ENCODE data around the gene P2RX1.

The P2RX1 gene

DNA sequence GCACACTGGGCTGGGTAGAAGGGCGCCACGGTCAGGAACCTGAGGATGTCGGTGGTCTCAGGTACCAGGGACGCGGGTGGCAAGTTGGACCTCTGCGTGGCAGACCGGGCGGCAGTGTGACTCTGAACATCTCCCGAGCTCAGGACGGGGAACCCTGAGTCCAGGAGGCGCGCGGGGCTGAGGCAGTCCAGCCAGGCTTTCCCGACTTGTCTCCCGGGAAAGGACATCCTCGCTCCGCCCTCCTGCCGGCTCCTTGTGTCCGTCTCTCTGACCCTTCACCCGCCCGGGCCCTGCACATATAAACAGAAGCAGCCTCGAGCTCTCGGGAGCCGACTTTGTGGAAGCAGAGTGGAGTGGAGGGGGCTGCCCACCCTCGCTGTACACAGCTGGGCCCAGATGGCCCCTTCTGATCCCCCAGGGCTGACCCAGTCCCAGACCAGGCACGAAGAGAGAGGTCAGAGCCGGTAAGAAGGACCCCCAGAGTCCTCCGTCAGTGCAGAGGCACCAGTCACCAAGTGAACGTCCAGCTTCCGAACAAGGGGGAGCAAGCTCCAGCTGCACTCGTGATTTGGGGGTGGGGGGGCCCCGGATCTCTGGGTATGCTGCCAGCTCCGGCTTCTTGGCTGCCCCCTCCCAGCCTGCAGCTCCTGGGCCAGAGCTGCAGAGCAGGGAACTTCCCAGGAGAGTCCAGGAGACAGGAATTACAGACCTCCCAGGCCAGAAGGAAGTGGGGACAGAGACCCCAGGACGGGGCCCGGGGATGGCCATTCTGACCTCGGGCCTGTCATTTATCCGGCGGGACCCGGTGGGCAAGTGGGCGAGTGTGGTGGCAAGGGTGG is 8.5 kb upstream of the P2RX1 start:
- no peak for DNase-seq

DNA sequence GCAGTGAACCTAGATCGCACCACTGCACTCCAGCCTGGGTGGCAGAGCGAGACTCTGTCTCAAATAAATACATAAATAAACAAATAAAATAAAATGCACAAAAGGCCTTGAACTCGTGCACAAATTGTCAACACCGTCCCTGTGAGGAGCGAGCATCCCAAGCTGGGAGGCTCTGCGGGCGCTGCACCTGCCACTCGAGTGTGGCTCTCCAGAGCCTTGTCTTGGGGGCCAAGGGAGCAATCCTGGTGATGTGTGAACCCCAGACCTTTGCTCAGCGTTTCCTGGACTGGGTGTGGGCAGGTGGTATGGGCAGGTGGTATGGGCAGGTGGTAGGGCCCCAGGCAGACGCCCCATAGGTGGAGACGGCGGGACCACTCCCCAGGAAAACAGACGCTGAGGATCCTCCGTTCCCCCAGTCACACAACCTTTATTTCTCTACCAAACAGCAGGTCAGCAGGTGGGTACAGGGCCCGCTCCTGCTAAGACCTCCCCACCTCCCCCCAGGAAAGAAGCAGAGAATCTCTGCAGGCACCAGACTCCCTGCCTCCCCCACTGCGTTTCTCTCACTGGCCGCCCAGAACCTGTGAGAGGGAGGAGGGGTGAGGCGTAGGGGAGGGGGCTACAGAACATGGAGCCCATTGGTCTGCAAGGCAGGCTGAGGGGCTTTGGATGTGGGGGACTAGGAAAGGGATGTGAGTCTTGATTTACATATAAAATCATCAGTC is 7.4 kb upstream of the P2RX1 start:
- peak in 2 of 3 experiments; percentile 19 to 32 for DNase-seq

DNA sequence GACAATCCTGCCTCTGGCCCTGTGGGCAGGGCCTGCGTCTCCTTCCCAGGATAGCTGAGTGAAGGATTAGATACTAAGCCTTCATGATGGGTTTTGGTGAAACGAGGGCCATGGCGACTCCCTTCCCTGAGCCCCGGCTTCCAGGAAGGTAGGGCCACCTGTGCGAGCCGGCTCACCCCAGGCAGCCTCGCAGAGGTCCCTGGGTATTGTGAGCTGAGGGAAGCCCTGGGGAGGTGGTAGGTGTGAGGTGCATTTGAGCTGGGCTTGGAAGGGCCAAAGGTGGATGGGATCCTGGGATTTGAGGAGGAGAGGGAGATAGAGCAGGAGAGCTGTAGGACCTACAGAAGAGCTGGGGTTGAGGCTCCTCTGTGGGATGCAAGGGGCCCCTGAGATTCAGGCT is 6.5 kb upstream of the P2RX1 start:
- no peak for DNase-seq

DNA sequence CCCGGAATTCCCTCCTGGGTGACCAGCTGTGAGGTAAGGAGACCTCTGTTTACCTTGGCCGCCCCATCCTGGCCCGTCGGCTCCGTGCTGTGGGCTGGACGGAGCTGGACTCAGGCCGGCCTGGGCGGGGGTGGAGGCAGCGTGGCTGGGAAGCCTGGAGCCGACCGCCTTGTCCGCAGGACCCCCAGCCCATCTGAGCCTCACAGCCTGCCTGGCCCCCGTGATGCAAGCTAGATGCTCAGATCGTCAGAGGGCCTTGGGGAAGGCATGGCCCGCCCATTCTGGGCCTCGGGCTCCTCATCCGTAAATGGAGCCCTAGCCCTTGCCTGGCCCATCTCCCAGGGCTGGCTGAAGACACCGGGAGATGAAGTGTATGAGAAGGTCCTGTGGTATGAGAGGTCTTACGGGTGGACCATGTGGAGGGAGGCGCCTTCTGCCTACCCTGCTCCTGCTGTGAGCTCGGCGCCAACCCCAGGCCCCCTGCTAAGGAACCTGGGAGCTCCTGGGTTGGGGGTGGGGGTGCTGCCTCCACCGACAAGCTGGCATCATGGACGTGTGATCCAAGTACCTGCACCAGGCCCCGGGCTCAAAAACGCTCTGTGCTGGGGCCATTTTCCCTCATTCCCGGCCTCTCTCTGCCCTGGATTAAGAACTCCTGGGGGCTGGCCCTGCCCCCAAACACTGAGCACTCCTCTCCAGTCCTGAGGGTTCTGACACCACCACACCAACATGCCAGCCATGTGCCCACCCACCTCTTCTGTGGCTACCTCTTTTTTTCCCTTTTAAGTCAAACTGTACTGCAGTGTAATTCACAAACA is 5.4 kb upstream of the P2RX1 start:
- DNase-seq = peak in 1 of 3 experiments; percentile 9

DNA sequence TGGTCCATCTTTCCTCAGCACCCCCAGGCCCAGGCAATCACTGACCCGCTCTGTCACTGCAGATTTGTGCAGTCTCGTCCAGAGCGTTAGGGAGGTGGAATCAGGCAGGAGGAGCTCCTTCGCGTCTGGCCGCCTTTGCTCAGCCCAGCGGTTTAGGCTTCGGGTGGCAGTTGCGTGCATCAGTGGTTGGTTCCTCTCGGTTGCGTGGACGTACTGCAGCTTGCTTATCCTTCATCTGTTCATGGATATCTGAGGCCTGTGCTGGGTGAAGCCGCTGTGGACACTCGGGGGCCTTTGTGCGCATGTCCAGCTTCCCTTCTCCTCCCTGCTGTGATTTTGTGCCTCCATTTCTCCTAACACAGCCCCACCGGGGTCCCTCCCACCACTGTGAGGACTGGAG is 4.7 kb upstream of the P2RX1 start:
- DNase-seq = peak in 1 of 3 experiments; percentile 1

DNA sequence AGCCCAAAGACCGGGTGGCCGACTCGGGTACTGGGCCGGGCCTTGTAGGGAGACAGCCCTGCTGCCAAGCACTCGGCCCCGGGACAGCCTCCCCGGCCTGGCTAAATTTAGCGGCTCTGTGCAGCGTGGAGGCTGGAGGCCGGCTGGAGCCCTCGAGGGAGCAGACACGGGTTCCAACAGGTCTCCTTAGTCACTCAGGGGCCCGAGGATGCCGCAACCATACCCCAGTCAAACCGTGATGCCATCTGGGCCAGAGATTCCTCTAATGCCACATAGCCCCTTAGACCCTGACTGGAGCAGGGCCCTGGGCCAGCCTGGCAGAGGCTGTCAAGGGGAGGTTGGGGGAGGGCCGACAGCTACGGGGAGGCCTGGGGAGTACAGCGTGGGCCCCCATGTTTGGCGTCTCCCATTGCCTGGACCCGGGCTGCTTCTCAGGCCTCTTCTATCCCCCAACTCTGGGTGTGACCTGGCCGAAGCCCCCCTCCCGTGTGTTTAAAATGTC is 2.9 kb upstream of the P2RX1 start:
- DNase-seq = no peak

DNA sequence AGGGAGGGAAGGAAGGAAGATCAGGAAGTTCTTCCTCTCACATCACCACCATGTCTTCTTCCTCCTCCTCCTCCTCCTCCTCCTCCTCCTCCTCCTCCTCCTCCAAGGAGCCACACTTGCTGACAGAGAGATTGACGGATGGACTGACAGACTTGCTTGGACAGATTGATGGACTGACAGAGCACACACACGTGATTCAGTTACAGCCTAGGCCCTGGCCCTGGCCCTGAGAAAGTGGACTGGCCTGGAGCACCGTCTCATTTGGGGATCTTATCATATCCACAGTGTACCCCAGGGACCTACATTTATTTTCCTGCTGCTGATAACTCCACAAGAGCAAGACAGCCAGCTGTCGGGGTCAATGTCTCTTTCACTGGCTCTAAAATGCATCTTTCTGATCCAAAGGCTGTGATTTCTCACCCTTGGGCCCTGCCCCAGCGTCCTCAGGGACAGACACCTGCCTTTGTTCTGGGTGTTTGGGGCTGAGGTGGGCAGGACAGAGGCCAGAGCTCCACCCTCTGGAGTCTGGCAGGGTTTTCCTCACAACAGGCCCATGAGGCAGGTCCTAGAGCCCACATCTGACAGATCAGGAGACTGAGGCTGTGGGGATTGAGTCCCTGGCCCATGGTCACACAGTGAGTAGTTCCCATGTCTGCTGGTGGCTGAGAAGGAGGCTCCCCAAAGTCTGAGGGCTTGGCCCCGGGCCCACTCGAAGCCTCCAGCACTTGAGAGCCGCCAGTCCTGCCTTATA is 2.3 kb upstream of the P2RX1 start:
- DNase-seq = no peak

DNA sequence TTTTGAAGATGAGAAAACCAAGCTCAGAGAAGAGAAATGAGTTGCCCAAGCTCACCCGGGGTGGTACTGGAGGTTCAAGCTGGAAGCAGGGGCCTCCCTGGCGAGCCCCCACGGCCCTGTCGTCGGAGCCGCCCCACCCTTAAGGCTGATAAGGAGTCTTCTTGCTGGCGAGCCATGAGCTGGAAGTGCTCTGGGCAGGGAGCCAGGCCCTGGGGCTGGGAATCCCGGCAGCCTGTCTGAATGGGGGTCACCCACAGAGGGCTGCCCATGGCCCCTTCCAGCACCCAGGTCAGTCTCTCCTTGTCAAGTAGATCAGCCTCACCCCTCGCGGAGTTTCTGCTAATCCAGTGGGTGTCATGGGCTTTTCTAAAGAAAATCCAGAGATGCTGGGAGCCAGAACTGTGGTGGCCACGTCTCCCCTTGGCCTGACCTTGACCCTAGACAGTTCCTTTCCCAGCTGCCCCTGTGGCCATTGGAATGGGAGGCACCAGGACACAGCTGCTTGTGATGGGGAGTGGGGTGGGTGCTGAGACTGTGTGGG is 1.2 kb upstream of the P2RX1 start:
- DNase-seq = peak in 1 of 3 experiments; percentile 8

DNA sequence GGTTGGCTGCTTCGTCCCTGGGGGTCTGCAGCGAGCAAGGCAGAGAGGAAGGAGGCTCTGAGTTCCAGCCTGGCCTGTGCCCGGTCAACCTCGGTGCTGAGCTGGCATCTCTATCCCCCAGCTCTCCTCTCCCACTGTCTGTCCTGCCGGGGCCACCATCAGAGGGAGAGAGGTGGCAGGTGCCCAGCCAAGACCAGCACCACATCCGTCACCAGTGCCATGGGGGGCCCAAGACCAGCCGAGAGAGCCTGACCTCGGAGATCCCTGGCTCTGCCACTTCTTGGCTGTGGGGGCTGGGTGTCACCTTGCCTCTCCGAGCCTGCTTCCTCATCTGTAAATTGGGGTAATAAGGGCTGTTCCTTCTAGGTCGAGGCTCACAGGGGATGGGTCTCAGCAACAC is 560 bp upstream of the P2RX1 start:
- no peak for DNase-seq

DNA sequence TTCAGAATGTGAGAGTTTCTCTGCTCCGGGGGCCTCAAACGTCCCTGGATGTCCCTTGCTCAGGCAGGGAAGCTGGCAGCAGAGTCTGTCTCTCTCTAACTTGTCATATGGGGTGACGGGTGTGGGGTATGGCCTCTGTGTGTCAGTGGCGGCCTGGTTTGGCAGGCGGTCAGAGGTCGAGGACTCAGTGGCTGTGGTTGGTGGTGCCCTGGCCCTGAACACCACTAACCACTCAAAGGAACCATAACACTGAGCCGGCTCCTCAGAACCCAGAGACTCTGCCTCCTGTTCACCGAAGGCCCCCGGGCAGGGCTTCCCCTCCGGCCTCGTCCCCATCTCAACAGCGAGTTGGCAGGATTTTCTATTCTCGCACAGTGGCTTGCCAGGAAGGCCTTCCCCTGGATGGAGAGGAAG is 677 bp downstream of the P2RX1 start:
- DNase-seq = no peak

DNA sequence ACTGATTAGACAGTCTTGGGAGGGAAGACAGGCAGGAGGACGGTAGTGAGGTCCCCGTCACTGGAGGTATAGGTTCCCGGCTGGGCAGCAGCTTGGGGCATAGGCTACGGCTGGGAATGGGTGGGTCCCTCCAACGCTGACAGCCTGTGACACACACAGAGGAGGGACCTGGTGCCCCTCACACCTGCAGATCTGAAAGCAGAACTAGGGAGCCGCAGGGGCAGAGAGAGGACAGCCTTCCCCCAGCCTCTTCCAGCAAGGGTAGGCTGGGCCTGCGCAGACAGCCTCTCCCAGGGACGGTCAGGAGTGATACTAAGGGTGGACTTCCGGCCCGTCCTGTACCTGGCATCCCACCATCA is 2.0 kb downstream of the P2RX1 start:
- no peak for DNase-seq

DNA sequence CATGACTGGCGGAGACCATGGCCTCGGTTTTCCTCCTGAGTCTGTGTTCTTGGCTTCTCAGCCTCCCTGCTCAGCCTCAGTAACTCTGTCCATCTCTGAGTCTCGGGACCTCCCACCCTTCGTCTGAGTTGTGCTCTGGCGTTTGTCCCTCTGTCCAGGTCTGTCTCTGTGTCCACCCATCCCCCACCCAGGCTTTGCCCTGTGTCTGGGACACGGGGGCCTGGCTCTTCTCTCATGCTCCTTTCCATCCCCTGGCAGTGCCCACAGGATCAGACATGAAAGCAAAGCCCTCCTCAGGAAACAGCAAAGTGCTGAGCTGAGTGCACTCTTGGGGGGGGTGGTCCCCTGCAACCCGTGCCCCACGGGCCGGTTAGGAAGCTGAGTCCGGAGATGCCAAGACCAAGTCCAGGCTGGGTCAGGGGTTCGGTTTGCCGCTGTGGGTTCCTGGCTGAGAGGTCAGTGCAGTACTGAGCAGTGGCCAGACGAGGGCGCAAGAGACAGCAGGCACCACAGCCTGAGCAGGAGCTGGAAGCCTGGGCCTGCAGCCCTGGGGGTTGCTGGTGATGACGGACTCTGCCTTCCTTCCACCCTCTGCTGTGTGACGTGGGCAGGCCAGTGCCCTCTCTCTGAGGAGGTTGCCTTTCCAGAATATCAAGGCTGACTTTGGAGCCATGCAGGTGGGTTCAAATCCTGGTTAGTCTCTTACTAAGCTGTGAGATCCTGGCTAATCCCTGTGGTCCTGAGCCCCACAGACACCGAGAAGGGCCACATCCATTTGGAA is 2.5 kb downstream of the P2RX1 start:
- DNase-seq = peak; percentile 36 to 69 (median 51)

DNA sequence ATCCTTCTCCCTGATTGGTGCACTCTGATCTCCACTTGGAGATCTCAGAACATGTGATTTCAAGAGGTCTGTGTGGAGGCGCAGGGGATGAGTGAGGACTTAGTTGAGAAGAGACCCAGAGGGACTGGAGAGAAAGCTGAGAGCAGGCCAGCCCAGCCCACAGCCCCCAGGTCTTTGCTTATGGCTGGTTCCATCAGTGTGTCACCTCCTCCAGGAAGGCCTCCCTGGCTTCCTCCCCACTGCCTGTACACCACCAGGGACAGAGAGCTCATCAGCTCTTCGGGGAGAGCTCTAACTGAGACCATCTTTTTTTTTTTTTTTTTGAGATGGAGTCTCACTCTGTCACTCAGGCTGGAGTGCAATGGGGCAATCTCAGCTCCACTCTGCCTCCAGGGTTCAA is 3.4 kb downstream of the P2RX1 start:
- no peak for DNase-seq

DNA sequence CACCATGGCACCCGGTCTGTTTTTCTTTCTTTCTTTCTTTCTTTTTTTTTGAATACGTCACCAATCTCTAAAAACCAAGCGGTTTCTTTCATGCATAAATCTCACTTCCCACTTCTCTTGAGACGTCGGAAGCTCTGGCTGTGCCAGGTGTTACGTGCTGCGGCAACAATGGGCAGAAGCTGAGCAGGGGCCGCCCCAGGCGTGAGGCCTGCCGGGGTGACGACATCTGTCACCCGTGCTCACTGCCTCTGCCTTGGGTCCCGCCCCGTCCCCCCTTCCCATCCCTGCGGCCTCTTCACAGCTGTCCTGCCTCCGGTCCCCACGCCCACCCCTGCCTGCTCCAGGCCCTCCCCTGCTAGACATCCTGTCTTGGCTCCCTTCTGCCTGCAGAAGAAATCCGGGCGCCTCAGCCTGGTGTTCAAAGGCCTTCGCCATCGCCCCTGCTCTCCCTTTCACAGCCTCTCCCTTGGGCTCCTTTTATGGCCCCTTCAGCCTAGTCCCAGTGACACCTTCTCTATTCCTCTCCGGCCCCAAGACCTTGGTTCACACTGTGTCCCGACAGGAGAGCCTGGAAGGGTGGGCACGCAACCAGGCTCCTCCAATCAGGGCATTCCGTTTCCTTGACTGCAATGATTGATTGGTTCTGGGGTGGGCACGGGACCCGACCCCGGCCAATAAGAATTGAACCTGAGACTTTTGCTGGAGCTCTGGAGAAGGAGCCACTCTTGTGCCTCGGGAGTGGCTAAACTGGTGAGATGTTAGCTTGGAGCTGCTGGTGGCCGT is 4.8 kb downstream of the P2RX1 start:
- peak in 2 of 3 experiments; percentile 52 to 71 for DNase-seq

DNA sequence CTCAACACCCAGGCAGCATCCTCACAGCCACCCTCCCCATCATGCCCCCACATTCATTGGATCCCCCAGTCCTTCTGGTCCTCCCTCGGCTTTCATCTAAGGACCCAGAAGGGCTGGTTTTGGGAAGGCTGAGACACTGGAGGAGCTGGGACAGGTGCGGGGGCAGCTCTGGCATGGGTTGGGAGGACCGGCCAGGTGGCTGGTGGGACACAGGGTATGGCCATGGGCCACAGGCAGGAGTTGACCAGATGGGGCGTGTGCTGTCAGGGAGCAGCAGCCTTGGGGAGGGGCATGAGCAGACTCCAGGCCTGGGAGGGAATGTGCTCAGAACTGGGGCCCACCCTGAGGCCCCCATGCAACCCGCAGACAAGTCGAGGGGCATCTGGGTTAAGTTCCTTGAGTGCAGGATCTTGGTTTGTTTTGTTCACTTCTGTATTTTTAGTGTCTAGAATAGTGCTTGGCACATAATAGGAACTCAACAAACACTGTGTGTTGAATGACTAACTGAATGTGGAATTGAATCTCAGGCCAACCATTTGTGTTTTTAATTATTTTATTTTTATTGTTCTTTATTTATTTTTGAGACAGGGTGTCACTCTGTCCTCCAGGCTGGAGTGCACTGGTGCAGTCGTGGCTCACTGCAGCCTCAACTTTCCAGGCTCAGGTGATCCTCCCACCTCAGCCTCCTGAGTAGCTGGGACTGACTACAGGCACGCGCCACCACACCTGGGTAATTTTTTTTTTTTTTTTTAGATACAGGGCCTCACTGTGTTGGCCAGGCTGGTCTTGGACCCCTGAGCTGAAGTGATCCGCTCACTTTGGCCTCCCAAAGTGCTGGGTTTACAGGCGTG is 5.6 kb downstream of the P2RX1 start:
- DNase-seq = no peak

DNA sequence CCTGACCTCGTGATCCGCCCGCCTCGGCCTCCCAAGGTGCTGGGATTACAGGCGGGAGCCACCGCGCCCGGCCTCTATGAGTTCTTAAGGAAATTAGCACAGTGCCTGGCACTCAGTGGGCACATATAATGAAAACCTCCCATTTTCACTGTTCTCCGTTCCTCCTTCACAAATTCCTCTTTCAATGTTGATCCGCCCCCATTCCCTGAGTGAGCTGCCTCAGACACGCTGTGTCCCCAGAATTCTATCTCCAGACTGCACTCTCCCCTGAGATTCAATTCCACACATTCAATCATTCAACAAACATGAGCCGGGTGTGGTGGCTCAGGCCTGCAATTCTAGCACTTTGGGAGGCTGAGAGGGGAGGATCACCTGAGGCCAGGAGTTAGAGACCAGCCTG is 7.0 kb downstream of the P2RX1 start:
- DNase-seq = no peak

DNA sequence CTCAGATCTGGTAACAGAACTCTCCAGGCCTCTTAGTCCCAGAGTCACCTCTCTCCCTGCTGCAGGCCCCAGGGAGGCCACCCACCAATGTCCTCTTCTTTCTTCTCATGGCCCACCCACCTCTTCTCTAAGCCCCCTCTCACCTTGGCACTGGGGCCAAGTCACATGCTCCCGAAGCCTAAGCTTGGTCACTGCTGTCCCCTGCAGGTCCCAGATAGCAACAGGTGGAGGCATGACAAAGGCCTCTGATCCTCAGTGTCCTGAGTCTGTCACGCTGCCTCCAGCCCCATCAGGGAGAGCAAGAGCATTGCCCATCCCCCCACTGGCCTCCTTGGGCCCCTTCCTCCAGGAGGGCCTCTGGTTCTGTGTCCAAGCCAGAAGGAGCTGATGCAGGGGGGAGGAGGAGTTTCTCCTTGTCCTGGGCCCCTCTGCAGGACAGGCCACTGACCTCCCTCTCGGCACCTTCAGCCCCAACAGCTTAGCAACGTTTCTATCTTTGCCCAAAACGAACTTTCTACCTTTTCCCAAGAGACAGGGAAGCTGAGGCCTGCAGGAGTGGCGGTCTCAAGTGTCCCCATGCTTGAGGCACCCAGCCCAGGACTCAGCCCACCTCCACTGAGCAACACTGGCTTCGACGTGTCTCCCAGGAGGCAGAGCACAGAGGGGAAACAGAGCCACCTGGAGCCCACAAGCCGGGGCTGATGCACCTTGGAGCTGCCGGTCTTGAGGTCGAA is 8.6 kb downstream of the P2RX1 start:
- DNase-seq = peak in 1 of 3 experiments; percentile 3

DNA sequence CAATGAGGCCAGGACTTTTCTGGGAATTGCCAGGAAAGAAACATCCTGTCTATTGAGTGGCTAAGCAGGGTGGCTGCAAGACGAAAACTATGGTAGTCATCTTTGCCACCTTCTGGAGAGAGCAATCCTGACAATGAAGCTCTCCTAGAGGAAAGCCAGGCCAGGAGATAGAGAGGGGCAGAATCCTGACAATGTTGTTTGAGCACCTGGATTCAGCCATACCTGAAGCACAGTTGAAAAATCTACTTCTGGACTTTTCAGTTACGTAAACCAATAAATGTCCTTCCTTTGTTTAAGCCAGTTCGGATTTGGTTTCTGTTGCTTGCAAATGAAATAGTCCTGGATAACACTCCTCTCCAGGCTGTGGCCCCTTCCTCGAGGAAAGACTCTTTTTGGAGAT is 9.4 kb downstream of the P2RX1 start:
- no peak for DNase-seq

DNA sequence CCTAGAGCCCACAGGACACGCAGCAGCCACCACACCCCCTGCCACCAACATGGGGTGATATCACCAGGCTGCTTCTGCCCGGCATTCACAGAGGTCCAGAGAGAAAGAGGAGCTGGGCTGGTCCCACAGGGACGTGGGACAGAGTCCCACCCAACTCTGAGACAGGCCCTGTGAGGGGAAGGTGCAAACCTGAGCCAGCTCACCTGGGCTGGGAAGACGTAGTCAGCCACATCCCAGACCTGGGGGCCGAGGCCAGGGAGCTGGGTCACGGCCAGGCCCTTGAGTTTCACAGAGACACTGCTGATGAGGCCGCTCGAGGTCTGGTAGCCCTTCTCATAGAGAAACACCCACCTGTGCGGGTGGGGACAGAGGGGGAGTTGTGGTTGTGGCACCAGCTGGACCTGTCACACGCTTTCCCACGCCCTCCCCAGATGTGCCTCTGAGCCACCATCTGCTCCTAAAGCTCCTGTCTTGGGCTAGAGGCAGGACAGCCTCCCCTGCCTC is 11.2 kb downstream of the P2RX1 start:
- no peak for DNase-seq
